GM18508 (cell line): Measurements from ENCODE around the gene DVL1.

ENCODE experiments used
- ATAC-seq: cut with Tn5 transposase; IDR thresholded peaks from one replicate; pipeline ENCODE4 v1.9.1; 2021; ENCODE audit warnings: moderate number of reproducible peaks; ENCODE audit not compliant: insufficient read depth, unreplicated experiment

The DVL1 gene

DNA sequence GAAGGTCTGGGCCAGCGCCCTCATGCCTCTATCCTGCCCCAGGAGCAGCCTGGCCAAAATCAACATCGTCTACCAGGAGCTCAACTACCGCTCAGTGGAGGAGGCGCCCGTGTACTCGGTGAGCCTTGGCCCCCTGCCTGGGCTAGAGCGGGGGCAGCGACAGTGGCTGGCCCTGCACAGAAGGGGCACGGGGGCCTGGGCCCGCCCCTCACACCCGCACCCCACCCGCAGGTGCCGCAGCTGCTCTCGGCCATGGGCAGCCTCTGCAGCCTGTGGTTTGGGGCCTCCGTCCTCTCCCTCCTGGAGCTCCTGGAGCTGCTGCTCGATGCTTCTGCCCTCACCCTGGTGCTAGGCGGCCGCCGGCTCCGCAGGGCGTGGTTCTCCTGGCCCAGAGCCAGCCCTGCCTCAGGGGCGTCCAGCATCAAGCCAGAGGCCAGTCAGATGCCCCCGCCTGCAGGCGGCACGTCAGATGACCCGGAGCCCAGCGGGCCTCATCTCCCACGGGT lies 58.1 kb downstream of the DVL1 start:
- ATAC-seq: no peak

DNA sequence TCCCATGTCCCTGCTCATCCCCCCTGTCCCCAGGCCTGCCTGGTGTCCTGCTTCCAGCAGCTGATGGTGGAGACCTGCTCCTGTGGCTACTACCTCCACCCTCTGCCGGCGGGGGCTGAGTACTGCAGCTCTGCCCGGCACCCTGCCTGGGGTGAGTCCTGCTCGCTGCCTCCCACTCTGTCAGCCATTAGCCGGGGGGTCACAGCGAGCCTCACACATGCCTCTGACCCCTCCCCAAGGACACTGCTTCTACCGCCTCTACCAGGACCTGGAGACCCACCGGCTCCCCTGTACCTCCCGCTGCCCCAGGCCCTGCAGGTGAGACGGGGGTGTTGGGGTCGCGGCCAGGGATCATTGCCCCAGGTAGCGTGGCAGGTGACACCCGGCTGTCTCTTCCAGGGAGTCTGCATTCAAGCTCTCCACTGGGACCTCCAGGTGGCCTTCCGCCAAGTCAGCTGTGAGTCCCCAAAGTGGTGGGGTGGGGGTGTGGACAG lies 58.9 kb downstream of the DVL1 start:
- no peak for ATAC-seq

DNA sequence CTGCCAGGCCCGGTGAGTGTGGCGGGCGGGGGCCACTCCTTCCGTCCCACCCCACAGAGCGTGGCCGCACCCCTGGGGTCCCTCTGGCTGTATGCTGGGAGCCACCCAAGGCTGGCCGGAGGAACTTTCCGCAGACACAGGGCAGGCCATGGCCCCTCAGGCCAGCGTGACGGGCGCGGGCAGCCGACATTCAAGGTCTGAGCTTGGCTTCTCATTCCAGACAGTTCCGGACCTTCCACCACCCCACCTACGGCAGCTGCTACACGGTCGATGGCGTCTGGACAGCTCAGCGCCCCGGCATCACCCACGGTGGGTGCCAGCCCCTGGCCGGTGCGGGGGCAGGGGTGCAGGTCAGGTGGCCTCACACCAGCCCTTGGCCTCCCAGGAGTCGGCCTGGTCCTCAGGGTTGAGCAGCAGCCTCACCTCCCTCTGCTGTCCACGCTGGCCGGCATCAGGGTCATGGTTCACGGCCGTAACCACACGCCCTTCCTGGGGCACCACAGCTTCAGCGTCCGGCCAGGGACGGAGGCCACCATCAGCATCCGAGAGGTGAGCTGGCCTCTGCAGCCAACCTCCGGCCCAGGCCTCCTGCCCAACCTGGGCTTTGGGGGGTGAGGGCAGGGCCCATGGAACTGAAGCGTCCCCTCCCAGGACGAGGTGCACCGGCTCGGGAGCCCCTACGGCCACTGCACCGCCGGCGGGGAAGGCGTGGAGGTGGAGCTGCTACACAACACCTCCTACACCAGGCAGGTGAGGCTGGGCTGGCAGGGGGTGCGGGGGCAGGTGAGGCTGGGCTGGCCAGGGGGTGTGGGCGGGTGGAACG lies 61.7 kb downstream of the DVL1 start:
- no peak for ATAC-seq

DNA sequence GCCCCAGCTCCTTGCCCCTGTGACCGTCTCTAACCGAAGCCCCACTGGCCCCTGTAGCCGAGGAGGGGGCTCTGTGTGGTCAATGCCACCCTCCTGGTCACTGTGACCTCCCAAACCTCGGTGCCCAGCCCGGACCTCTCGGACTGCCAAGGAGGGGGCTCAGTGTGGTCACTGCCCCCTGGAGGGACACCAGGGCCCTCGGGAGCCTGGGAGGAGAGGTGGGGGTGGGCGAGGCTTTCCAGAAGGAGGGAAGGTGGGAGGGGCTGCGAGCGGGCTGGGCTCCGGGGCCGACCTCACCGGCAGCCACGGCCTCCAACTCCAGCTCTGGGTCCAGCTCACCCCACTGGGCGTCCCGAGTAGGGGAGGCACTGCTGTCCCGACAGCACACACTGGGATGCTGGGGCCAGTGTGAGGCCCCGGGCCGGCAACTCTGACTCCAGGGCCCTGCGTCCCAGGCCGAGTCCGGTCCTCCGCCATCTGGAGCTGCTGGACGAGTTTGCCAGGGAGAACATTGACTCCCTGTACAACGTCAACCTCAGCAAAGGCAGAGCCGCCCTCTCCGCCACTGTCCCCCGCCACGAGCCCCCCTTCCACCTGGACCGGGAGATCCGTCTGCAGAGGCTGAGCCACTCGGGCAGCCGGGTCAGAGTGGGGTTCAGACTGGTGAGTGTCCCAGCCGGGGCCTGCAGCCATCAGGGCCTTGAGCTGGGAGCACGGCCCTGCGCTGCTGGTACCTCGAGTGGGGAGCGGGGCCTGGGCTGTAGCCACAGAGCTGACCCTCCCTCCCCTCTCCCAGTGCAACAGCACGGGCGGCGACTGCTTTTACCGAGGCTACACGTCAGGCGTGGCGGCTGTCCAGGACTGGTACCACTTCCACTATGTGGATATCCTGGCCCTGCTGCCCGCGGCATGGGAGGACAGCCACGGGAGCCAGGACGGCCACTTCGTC lies 62.6 kb downstream of the DVL1 start:
- ATAC-seq: no peak

DNA sequence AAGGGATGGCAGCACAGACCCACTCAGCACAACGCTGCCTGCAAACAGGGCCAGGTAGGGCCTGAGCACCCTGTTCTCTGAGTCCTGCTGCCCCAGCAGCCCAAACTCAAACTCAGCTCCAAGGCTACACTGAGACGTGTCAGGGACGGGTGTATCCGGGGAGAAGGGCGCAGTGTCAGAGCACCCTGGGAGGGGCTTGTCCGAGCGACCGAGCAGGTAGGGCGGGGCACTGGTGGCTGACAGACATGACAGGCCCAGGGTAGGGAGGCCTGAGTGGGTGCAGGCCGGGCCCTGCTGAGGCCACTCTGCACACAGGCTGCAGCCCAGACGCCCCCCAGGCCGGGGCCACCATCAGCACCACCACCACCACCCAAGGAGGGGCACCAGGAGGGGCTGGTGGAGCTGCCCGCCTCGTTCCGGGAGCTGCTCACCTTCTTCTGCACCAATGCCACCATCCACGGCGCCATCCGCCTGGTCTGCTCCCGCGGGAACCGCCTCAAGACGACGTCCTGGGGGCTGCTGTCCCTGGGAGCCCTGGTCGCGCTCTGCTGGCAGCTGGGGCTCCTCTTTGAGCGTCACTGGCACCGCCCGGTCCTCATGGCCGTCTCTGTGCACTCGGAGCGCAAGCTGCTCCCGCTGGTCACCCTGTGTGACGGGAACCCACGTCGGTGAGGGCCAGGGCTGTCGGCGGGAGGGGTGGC lies 63.5 kb downstream of the DVL1 start:
- no peak for ATAC-seq
